Gastrocnemius medialis (tissue), 4 donors: Measurements from ENCODE around the gene IMMT. TPM values are rescaled to one million over a fixed set of nuclear protein-coding genes. Genes with fewer than 3 reads are reported as not detected.

ENCODE experiments used
- ATAC-seq, 2 donors: fragments of 150-250 bp; one replicate each; pipeline ENCODE4 v1.9.1; 2016
- DNase-seq, 2 donors: peaks; one replicate each; pipeline ENCODE4 v3.0.0-alpha.2; 2019
- H3K27ac ChIP-seq, 4 donors: fragments of 200-600 bp; sonication (generic); 1 replicate in 1 of 4; 2 replicates in 3 of 4; pipeline ENCODE4 v1.5.1; 2016 to 2018; ENCODE audit warnings: mild to moderate bottlenecking in 2 of 4, moderate library complexity in 1 of 4
- H3K27me3 ChIP-seq, 3 donors: fragments of 200-600 bp; sonication (generic) in 2 of 3; 1 replicate in 1 of 3; 2 replicates in 2 of 3; pipeline versions ENCODE4 v1.5.1 to v1.6.0; 2016 to 2019; ENCODE audit warnings: mild to moderate bottlenecking in 1 of 3, moderate library complexity in 1 of 3
- H3K36me3 ChIP-seq, 2 donors: fragments of 200-600 bp; sonication (generic) in 1 of 2; one replicate each; pipeline ENCODE4 v1.5.1; 2017 to 2018
- H3K4me1 ChIP-seq, 2 donors: fragments of 200-600 bp; sonication (generic) in 1 of 2; one replicate each; pipeline ENCODE4 v1.5.1; 2016 to 2017; ENCODE audit warnings: mild to moderate bottlenecking in 2 of 2
- H3K4me3 ChIP-seq, 4 donors: fragments of 200-600 bp; sonication (generic) in 3 of 4; 1 replicate in 1 of 4; 2 replicates in 3 of 4; pipeline ENCODE4 v1.5.1; 2016 to 2019; ENCODE audit warnings: mild to moderate bottlenecking in 2 of 4
- H3K9me3 ChIP-seq, 3 donors: fragments of 200-600 bp; sonication (generic) in 2 of 3; 1 replicate in 1 of 3; 2 replicates in 2 of 3; pipeline ENCODE4 v1.5.1; 2016 to 2019
- POLR2A ChIP-seq, 2 donors: fragments of 450-650 bp; IDR thresholded peaks; one replicate each; pipeline ENCODE4 v1.6.1; 2017; ENCODE audit warnings: antibody characterized with exemption in 2 of 2, mild to moderate bottlenecking in 2 of 2, moderate library complexity in 2 of 2
- in situ Hi-C, 4 donors: fragments of 200-750 bp; cut with MboI; loops; one replicate each; pipeline versions ENCODE4 v1.15.0 to v1.8.0; 2017; ENCODE audit warnings: low sequenced_read_pairs in 4 of 4
- intact Hi-C: fragments of 100-400 bp; cut with DNase I; formaldehyde crosslinking; loops from one replicate; pipeline ENCODE4 v1.15.1; 2023; ENCODE audit warnings: low total_unique reads
- total RNA-seq, 4 donors: library from RNA; depleted of rRNA; stranded (reverse); fragments of >200 nt; gene quantifications; one replicate each; pipeline versions ENCODE4 v1.1.0 to v1.2.3, GENCODE V29; 2016
- TF ChIP-seq, protein P1 (sequence below), 5 experiments: fragments of 450-650 bp in 3 of 5; fragments of 200-600 bp in 2 of 5; sonication (generic) in 2 of 5; IDR thresholded peaks in 4 of 5; conservative IDR thresholded peaks in 1 of 5; 1 replicate in 4 of 5; 2 replicates in 1 of 5; pipeline ENCODE4 v1.5.1; 2016 to 2019; ENCODE audit warnings: antibody characterized with exemption in 5 of 5, mild to moderate bottlenecking in 3 of 5, moderate library complexity in 3 of 5

The IMMT gene
- total RNA-seq, 4 donors from 2014 or later, result 83.5 to 153 (median 127) TPM

DNA sequence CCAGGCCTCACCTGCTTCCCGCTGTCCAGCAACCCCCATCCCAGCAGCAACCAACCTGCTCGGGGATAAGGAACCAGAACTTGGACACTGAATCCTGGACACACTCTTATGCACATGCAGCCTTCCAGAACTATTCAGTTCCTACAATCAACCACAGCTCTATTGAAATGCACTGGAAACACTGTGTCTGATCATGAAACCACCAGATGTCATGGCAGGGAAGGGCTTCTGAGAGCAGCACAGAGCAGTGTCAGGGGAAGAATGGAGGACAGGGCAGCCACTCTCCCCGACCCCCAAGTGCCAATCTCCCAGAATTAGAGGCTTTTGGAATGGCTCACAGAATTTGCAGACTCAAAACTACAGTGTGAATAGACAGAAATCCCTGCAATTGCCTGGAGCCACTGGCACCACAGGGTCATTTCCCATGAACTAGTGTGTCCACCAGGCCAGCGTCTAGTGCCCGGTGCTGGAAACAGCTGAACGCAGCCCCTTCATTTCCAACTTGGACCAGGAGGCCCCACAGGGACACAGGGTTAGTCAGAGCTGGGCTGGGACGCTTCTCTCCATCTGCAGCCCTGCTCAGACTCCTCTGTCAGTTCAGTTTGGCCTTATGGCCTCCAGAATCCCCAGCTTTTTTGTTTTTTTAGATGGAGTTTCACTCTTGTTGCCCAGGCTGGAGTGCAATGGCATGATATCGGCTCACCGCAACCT lies 29.5 kb upstream of the IMMT start:
- Histone ChIP-seq H3K4me3 (peak overlapping the region in 3 of 4 donors; percentile 20 to 30 (median 28)), H3K9me3 (no peaks in the 10 kb centered on the region), H3K4me1 (peaks cover 36 to 39% of the 10 kb centered on the region in 2 donors), H3K36me3 (no peaks in the 10 kb centered on the region), H3K27ac (peak overlapping the region; percentile 68 to 84 (median 79)), H3K27me3 (no peaks in the 10 kb centered on the region)
- DNase-seq (no peak), ATAC-seq (no peak)
- TF ChIP-seq POLR2A (IDR thresholded peaks at IDR 0.05), result no peak
- TF ChIP-seq, protein P1, sequence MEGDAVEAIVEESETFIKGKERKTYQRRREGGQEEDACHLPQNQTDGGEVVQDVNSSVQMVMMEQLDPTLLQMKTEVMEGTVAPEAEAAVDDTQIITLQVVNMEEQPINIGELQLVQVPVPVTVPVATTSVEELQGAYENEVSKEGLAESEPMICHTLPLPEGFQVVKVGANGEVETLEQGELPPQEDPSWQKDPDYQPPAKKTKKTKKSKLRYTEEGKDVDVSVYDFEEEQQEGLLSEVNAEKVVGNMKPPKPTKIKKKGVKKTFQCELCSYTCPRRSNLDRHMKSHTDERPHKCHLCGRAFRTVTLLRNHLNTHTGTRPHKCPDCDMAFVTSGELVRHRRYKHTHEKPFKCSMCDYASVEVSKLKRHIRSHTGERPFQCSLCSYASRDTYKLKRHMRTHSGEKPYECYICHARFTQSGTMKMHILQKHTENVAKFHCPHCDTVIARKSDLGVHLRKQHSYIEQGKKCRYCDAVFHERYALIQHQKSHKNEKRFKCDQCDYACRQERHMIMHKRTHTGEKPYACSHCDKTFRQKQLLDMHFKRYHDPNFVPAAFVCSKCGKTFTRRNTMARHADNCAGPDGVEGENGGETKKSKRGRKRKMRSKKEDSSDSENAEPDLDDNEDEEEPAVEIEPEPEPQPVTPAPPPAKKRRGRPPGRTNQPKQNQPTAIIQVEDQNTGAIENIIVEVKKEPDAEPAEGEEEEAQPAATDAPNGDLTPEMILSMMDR (IDR thresholded peaks at IDR 0.05 in 4 of 5, conservative IDR thresholded peaks at IDR 0.05 in 1 of 5), result no peak
- intact Hi-C loops, result loop anchor here (10.0 kb wide), 2 partner anchors 220 to 400 kb away; partner anchors contain the start of genes KDM3A and RNF103
- in situ Hi-C loops, result loop anchor here in 3 of 4 donors (5.0 to 25.0 kb wide), 4 partner anchors 140 to 388 kb away; partner anchors contain the start of genes CHMP3 (in 1 of the 3) and RNF103 (in 1 of the 3)

DNA sequence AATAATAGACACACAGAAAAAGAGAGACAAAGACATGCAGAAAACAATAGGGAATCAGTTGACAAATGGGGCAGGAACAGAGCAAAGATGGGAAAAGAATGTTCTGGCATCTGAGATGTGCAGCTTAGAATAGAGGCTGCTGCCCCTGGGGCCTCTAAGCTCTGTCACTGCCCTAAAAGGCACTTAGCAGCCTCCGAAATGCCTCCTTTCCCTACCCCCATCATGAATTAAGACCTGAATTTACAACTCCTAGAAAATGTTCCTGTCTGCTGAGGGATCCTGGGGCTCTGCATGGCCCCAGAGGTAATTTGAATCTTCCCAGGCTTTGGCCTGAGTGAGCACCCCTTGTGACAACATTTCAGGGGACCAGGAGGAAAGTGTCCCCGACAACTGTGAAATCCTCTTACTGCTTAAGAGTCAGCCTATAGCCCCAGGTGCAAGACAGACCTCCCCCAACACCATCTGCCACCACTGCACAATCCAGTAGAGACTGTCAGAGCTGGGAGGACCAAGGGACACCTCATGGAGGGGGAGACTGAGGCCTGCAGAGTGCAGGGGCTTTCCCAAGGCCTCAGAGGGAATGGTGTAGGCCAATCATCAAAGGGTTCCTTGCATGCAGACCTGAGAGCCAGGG lies 28.8 kb upstream of the IMMT start:
- in situ Hi-C loops, result loop anchor here in 3 of 4 donors (5.0 to 25.0 kb wide), 4 partner anchors 141 to 388 kb away; partner anchors contain the start of genes CHMP3 (in 1 of the 3) and RNF103 (in 1 of the 3)
- no peak for ATAC-seq
- Histone ChIP-seq H3K27ac (peak overlapping the region; percentile 68 to 84 (median 79)), H3K27me3 (no peaks in the 10 kb centered on the region), H3K9me3 (no peaks in the 10 kb centered on the region), H3K36me3 (no peaks in the 10 kb centered on the region), H3K4me3 (no peak overlapping the region), H3K4me1 (peaks cover 36 to 39% of the 10 kb centered on the region in 2 donors)
- TF ChIP-seq, protein P1 (IDR thresholded peaks at IDR 0.05 in 4 of 5, conservative IDR thresholded peaks at IDR 0.05 in 1 of 5), result no peak
- TF ChIP-seq POLR2A (IDR thresholded peaks at IDR 0.05), result no peak
- intact Hi-C loops, result loop anchor here (10.0 kb wide), 2 partner anchors 221 to 401 kb away; partner anchors contain the start of genes KDM3A and RNF103
- no peak for DNase-seq

DNA sequence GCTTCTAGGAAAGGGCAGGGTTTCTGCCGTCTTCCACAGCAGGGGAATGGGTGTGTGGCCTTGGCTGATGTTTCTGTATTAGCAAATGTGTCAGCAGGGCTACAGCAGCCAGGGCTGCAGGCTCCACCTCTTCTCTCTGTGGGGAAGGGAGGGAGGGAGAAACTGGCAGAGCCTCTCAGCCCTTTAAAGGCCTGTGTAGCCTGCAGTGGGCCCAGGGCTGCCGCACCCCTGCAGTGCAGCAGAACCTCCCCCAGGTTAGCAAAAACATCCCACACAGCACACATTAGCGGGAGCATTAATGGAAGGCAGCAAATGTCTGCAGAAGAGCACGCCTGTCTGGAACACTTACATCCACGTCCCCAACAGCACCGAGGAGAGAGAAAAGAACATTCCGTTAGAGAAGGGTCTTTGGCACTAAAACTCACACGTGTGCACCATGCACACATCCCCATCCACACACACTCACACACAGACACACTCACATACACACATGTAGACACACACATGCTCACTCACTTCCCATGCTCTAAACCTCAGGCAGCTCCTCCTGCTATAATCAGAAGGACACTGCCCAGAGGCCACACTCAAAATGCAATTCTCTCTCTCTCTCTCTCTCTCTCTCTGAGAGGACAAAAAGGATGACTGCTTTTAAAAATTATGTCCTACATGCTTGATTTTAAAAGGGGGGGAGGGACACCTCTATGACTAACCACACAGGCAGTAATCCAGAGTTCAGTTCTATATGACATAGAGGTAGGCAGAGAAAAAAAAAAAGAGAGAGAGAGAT lies 28.1 kb upstream of the IMMT start:
- peak in 1 of 2 donors; percentile 38 for ATAC-seq
- Histone ChIP-seq H3K27me3 (no peaks in the 10 kb centered on the region), H3K27ac (peak overlapping the region; percentile 68 to 84 (median 79)), H3K36me3 (no peaks in the 10 kb centered on the region), H3K9me3 (no peaks in the 10 kb centered on the region), H3K4me1 (peaks cover 36 to 39% of the 10 kb centered on the region in 2 donors), H3K4me3 (no peak overlapping the region)
- no peak for TF ChIP-seq POLR2A (IDR thresholded peaks at IDR 0.05)
- TF ChIP-seq, protein P1 (IDR thresholded peaks at IDR 0.05 in 4 of 5, conservative IDR thresholded peaks at IDR 0.05 in 1 of 5), result no peak
- intact Hi-C loops (loop anchor here (10.0 kb wide), 2 partner anchors 221 to 401 kb away; partner anchors contain the start of genes KDM3A and RNF103), in situ Hi-C loops (loop anchor here in 3 of 4 donors (5.0 to 25.0 kb wide), 4 partner anchors 141 to 389 kb away; partner anchors contain the start of genes CHMP3 (in 1 of the 3) and RNF103 (in 1 of the 3))
- DNase-seq, result no peak

DNA sequence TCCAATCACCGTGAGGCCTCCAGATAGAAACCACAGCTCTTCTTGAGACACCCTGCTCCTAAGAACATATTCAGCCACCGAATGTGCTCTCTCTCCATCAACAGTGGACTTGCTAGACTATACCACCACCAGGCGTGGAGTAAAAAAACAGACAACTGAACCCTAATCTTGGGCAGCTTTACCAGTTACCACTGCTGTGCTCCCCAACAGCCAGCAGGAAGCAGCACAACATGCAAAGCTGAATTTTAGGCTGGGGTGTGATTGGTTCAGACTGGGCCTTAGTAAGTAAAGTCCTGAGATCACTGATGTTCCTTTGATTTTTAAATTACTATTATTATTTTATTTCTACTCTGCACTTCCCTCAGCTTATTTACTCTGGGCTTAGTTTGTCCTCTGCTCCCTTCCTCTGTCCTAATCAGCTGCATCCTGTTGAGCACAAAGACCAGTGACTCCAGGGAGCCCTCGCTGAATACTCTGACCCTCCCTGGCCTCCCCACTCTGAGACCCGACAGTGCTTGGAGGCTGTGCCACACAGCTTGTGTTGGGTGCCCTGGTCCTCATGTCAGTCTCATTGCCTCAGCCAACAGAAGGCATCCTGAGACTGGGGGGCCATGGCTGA lies 25.9 kb upstream of the IMMT start:
- in situ Hi-C loops, result loop anchor here in 3 of 4 donors (5.0 to 25.0 kb wide), 4 partner anchors 144 to 391 kb away; partner anchors contain the start of genes CHMP3 (in 1 of the 3) and RNF103 (in 1 of the 3)
- ATAC-seq, result peak; percentile 14 to 61
- Histone ChIP-seq H3K4me1 (peaks cover 36 to 45% of the 10 kb centered on the region in 2 donors), H3K9me3 (no peaks in the 10 kb centered on the region), H3K4me3 (no peak overlapping the region), H3K36me3 (no peaks in the 10 kb centered on the region), H3K27me3 (no peaks in the 10 kb centered on the region), H3K27ac (peak overlapping the region in 1 of 4 donors; percentile 5)
- DNase-seq, result no peak
- intact Hi-C loops, result loop anchor here (1.0 to 10.0 kb wide), 4 partner anchors 76 to 404 kb away; partner anchors contain the start of genes KDM3A and RNF103
- TF ChIP-seq, protein P1 (IDR thresholded peaks at IDR 0.05 in 4 of 5, conservative IDR thresholded peaks at IDR 0.05 in 1 of 5), result peak; percentile 72 to 95 (median 89)
- no peak for TF ChIP-seq POLR2A (IDR thresholded peaks at IDR 0.05)
